ENCODE measurements around the gene ZNF609. TPM values are rescaled to one million over a fixed set of nuclear protein-coding genes. Genes with fewer than 3 reads are reported as not detected.
A peak's percentile ranks its signal among the peaks of the same experiment; 100 is the strongest.

The ZNF609 gene
- total and polyA plus RNA-seq, 2 of the 13 experiments (the other 11 are each of a cell fraction or from before 2014, with no cell fraction given), result 8.9 to 9.9 TPM

DNA sequence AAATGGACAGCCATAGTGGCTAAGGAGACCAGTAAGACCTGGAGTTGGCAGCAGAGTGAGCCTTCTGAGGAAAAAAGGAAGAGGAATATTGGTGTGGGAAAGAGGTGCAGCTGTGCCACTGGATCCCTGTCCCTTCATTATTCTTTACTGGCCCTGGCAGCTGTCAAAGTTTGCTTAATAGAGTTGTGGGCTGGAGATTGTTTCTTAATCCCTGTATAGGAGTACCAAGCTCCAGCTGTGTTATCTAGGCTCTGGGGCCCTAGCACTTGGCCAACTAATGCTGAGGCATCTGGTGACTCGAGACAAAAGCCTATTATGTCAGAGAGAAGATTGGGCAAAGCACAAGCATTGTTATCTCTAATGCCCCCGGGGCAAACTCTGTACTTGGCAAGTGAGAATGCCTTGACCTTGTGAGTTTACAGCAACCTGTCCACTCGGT lies 61.4 kb downstream of the ZNF609 start (continued):
- TF ChIP-seq ZNF451 (CRISPR knock-in tag; IDR thresholded peaks at IDR 0.05), result no peak
- TF ChIP-seq TBL1XR1 (IDR thresholded peaks at IDR 0.05; ENCODE audit: borderline replicate concordance, low read length, partially characterized antibody), result no peak
- TF ChIP-seq ZNF724P (CRISPR knock-in tag; IDR thresholded peaks at IDR 0.05; ENCODE audit: borderline replicate concordance), result no peak
- TF ChIP-seq SATB2 (CRISPR knock-in tag; IDR thresholded peaks at IDR 0.05), result 0 out of 2 replicates have a peak, but pooled peaks have one; percentile 23
- no peak for TF ChIP-seq HOXA9 (CRISPR knock-in tag; IDR thresholded peaks at IDR 0.05; ENCODE audit: borderline replicate concordance)
- no peak for TF ChIP-seq TEAD2 (CRISPR knock-in tag; IDR thresholded peaks at IDR 0.05)
- no peak for TF ChIP-seq GPN1 (CRISPR knock-in tag; IDR thresholded peaks at IDR 0.05; ENCODE audit: borderline replicate concordance)
- no peak for TF ChIP-seq JUNB (CRISPR knock-in tag; IDR thresholded peaks at IDR 0.05; ENCODE audit: borderline replicate concordance)
- TF ChIP-seq JUN (CRISPR knock-in tag; IDR thresholded peaks at IDR 0.05), result no peak
- TF ChIP-seq, protein P1, sequence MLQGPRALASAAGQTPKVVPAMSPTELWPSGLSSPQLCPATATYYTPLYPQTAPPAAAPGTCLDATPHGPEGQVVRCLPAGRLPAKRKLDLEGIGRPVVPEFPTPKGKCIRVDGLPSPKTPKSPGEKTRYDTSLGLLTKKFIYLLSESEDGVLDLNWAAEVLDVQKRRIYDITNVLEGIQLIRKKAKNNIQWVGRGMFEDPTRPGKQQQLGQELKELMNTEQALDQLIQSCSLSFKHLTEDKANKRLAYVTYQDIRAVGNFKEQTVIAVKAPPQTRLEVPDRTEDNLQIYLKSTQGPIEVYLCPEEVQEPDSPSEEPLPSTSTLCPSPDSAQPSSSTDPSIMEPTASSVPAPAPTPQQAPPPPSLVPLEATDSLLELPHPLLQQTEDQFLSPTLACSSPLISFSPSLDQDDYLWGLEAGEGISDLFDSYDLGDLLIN (CRISPR knock-in tag; IDR thresholded peaks at IDR 0.05; ENCODE audit: borderline replicate concordance), result no peak
- TF ChIP-seq XRCC5 (optimal IDR thresholded peaks at IDR 0.05; ENCODE audit: low read length), result peak; percentile 44
- TF ChIP-seq ZNF878 (CRISPR knock-in tag; IDR thresholded peaks at IDR 0.05), result no peak
- TF ChIP-seq FOXP1 (IDR thresholded peaks at IDR 0.05), result no peak
- peak; percentile 31; the same call in 1 of the 2 replicates for TF ChIP-seq FOXP1 (CRISPR knock-in tag; IDR thresholded peaks at IDR 0.05)
- TF ChIP-seq KDM5A (IDR thresholded peaks at IDR 0.05; ENCODE audit: borderline replicate concordance, low read length), result no peak
- no peak for TF ChIP-seq NR2F1 (CRISPR knock-in tag; IDR thresholded peaks at IDR 0.05)
- no peak for TF ChIP-seq TMF1 (CRISPR knock-in tag; IDR thresholded peaks at IDR 0.05; ENCODE audit: low read depth)
- no peak for TF ChIP-seq NFKB2 (CRISPR knock-in tag; IDR thresholded peaks at IDR 0.05; ENCODE audit: borderline replicate concordance)
- TF ChIP-seq RXRB (CRISPR knock-in tag; IDR thresholded peaks at IDR 0.05; ENCODE audit: borderline replicate concordance), result 0 out of 2 replicates have a peak, but pooled peaks have one; percentile 22
- TF ChIP-seq YY1 (IDR thresholded peaks at IDR 0.05; ENCODE audit: insufficient read depth, insufficient replicate concordance, low read depth, low read length), result no peak
- TF ChIP-seq, protein P2, sequence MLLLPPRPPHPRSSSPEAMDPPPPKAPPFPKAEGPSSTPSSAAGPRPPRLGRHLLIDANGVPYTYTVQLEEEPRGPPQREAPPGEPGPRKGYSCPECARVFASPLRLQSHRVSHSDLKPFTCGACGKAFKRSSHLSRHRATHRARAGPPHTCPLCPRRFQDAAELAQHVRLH (CRISPR knock-in tag; IDR thresholded peaks at IDR 0.05; ENCODE audit: borderline replicate concordance, low read depth), result no peak
- TF ChIP-seq BCLAF1 (IDR thresholded peaks at IDR 0.05), result no peak
- peak; percentile 62; the same call in 1 of the 2 replicates for TF ChIP-seq ARID5B (CRISPR knock-in tag; IDR thresholded peaks at IDR 0.05)
- peak; percentile 40; the same call in 1 of the 2 replicates for TF ChIP-seq ZNF12 (CRISPR knock-in tag; IDR thresholded peaks at IDR 0.05)
